Kidney (tissue), 14 donors: ENCODE data around the gene BBS1. TPM values are rescaled to one million over a fixed set of nuclear protein-coding genes. Genes with fewer than 3 reads are reported as not detected.
A peak's percentile ranks its signal among the peaks of the same experiment; 100 is the strongest.
"Not testable (repeated sequence)": the region's sequence is repeated elsewhere in the genome, so short reads cannot be mapped to it uniquely, and the experiment has no call there.

Experiments used
- DNase-seq, 5 donors: peaks; one replicate each; pipeline ENCODE4 v3.0.0-alpha.2; 2013 to 2020
- FAIRE-seq: peaks from 2 replicates; lab custom pipeline; 2012; peaks lifted over from hg19 to GRCh38; lab: Jason Lieb, UNC
- H3K27ac ChIP-seq, 2 donors: one replicate each; pipeline ENCODE4 v1.7.0; 2013; ENCODE audit warnings: low read depth in 2 of 2, low read length in 2 of 2, inconsistent platforms in 1 of 2
- H3K27me3 ChIP-seq: one replicate; pipeline ENCODE4 v1.7.1; 2013; ENCODE audit warnings: low read length, inconsistent platforms; ENCODE audit not compliant: control insufficient read depth, insufficient read depth
- H3K36me3 ChIP-seq, 3 donors: one replicate each; pipeline versions ENCODE4 v1.7.0 to v1.7.1; 2013; ENCODE audit warnings: low read length in 3 of 3, control low read depth in 1 of 3, inconsistent platforms in 1 of 3; ENCODE audit not compliant: insufficient read depth in 3 of 3, control insufficient read depth in 2 of 3
- H3K4me1 ChIP-seq, 3 donors: one replicate each; pipeline versions ENCODE4 v1.7.0 to v1.7.1; 2013; ENCODE audit warnings: low read length in 3 of 3, inconsistent platforms in 1 of 3, low read depth in 1 of 3; ENCODE audit not compliant: control insufficient read depth in 2 of 3, insufficient read depth in 2 of 3
- H3K4me3 ChIP-seq, 3 donors: one replicate each; pipeline versions ENCODE4 v1.7.0 to v1.8.1; 2013; ENCODE audit warnings: low read length in 3 of 3, control low read depth in 1 of 3, inconsistent platforms in 1 of 3
- H3K9ac ChIP-seq, 3 donors: one replicate each; pipeline versions ENCODE4 v1.7.0 to v1.7.1; 2013; ENCODE audit warnings: low read length in 3 of 3, control low read depth in 1 of 3, inconsistent platforms in 1 of 3
- H3K9me3 ChIP-seq, 3 donors: one replicate each; pipeline versions ENCODE4 v1.7.0 to v1.7.1; 2013; ENCODE audit warnings: low read length in 3 of 3, control low read depth in 1 of 3, inconsistent platforms in 1 of 3; ENCODE audit not compliant: control insufficient read depth in 2 of 3, insufficient read depth in 1 of 3
- intact Hi-C: fragments of 100-400 bp; cut with DNase I; formaldehyde crosslinking; loops from one replicate; pipeline ENCODE4 v1.11.1; 2022
- polyA plus RNA-seq: library from polyadenylated mRNA; stranded (reverse); fragments of 350-450 nt; fragmentation: Illumina TruSeq; extraction: RNeasy Lipid Tissue Mini Kit (QIAGEN cat#74804); gene quantifications from one replicate; pipeline ENCODE4 v1.2.3, GENCODE V29; 2014; ENCODE audit warnings: low read depth, low replicate concordance; ENCODE audit not compliant: insufficient read depth
- total RNA-seq: library from RNA; stranded (reverse); fragmentation: NEBNext Ultra II Directional; extraction: Animal tissue kit (Norgen Biotek cat#: 25700); gene quantifications from one replicate; pipeline ENCODE4 v1.2.1, GENCODE V29; 2021
- TF ChIP-seq, protein P1 (sequence below): IDR thresholded peaks from 3 replicates; pipeline ENCODE4 v1.5.1; 2012; ENCODE audit warnings: mild to moderate bottlenecking, moderate library complexity, borderline replicate concordance; ENCODE audit not compliant: insufficient read depth; ENCODE audit errors: extremely low read depth
- donor health status: control.
- donor health status: control.
- donor health status: control.
- donor health status: control.
- donor health status: control.
- donor health status: DM: yes; HTN: yes; CAD: no.
- donor health status: Normal renal cell carcinoma (clear cell type).

Gene BBS1
- total and polyA plus RNA-seq, 2 donors from 2014 or later, result 30.1 to 85.4 TPM

DNA sequence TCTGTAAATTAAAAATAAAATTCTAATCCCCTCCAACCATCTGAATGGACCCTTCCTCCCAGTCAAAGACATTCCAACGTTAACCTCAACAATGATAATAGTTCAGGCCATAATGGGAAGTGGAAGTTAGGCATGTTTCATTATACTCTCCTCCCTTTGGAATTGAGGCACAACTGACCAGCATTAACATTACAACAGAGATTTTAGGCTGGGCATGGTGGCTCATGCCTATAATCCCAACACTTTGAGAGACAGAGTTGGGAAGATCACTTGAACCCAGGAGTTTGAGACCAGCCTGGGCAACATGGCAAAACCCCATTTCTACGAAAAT, 60.4 kb downstream of the BBS1 start:
- DNase-seq, result no peak
- Histone ChIP-seq H3K4me3 (no peak overlapping the region), H3K9me3 (no peaks in the 10 kb centered on the region), H3K27ac (no peak overlapping the region), H3K9ac (no peak overlapping the region), H3K4me1 (peaks cover 0 to 10% (median 8%) of the 10 kb centered on the region in 3 donors), H3K27me3 (no peaks in the 10 kb centered on the region), H3K36me3 (no peaks in the 10 kb centered on the region)
- no peak for FAIRE-seq
- intact Hi-C loops, result no loop called here
- TF ChIP-seq, protein P1, sequence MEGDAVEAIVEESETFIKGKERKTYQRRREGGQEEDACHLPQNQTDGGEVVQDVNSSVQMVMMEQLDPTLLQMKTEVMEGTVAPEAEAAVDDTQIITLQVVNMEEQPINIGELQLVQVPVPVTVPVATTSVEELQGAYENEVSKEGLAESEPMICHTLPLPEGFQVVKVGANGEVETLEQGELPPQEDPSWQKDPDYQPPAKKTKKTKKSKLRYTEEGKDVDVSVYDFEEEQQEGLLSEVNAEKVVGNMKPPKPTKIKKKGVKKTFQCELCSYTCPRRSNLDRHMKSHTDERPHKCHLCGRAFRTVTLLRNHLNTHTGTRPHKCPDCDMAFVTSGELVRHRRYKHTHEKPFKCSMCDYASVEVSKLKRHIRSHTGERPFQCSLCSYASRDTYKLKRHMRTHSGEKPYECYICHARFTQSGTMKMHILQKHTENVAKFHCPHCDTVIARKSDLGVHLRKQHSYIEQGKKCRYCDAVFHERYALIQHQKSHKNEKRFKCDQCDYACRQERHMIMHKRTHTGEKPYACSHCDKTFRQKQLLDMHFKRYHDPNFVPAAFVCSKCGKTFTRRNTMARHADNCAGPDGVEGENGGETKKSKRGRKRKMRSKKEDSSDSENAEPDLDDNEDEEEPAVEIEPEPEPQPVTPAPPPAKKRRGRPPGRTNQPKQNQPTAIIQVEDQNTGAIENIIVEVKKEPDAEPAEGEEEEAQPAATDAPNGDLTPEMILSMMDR, result no peak

DNA sequence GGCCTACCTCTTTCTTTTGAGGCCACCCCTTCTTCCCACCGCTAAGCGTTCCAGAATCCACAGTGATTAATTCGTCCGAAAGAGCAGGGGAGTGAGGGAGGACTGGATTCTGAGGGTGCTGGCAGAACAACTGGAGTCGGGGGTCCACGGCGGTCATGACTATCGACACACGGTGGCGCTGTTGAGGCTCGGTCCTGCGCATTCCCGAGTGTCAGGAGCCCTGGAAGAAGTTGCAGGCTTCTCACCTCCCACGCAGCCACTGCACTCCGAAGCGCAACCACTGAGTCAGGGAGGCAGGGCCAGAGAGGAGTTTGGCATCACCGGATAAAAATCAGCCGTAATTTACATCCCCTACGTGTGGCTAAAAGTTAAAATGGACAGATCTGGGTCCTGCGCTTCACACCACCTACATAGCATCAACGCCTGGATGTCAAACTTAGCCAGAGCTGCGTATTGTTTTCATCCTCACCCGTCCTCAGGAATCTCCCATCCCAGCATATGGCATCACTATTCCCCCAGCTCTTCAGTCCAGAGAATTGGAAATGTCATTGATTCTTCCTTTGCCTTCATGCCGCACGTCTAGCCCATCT, 68.7 kb downstream of the BBS1 start:
- H3K36me3 ChIP-seq, result no peaks in the 10 kb centered on the region
- H3K4me3 ChIP-seq, result no peak overlapping the region
- intact Hi-C loops, result no loop called here
- H3K27ac ChIP-seq, result no peak overlapping the region
- H3K27me3 ChIP-seq, result no peaks in the 10 kb centered on the region
- FAIRE-seq, result no peak
- H3K4me1 ChIP-seq, result peaks cover 0 to 2% (median 0%) of the 10 kb centered on the region in 3 donors
- H3K9ac ChIP-seq, result no peak overlapping the region
- H3K9me3 ChIP-seq, result no peaks in the 10 kb centered on the region
- TF ChIP-seq, protein P1, result peak; percentile 80
- DNase-seq, result peak; percentile 82 to 87 (median 85)

DNA sequence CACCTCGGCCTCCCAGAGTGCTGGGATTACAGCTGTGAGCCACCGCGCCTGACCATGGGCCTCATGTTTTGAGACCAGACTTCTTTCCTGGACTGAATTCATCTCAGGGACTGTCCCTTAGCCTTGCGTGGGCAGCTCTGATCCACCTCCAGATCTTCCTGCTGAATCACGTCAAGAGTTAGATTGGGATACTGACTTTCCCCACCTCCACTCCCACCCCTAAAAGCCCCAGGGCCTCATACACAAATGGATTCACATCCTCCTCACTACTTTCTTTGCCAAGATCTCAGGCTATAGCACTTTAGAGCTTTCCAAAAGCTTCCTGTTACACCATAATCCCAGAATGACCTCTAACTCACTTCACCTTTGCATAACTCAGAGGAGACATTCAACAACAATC, 70.4 kb downstream of the BBS1 start:
- Histone ChIP-seq H3K9me3 (no peaks in the 10 kb centered on the region), H3K4me3 (no peak overlapping the region), H3K36me3 (no peaks in the 10 kb centered on the region), H3K27me3 (no peaks in the 10 kb centered on the region), H3K9ac (no peak overlapping the region), H3K27ac (no peak overlapping the region), H3K4me1 (peaks cover 0 to 2% (median 0%) of the 10 kb centered on the region in 3 donors)
- DNase-seq (no peak), FAIRE-seq (no peak)
- TF ChIP-seq, protein P1, result no peak
- intact Hi-C loops, result no loop called here

DNA sequence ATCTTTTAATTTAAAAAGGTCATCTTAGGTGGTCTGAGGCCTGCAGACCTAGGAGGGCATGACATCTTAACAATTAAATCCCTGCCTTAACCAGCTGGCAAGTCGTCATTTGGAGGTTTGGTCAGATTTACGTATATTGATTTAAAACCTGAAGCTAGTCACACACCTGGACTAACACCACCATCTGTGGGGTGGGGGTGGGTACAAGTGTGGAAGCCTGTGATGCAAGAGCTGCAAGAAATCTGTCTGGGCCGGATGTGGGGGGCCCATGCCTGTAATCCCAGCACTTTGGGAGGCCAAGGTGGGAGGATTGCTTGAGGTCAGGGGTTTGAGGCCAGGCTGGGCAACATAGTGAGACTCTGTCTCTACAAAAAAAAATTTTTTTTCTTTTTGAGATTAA, 70.8 kb downstream of the BBS1 start:
- DNase-seq (no peak), FAIRE-seq (no peak)
- H3K36me3 ChIP-seq, result no peaks in the 10 kb centered on the region
- TF ChIP-seq, protein P1, result no peak
- intact Hi-C loops, result no loop called here
- H3K9ac ChIP-seq, result no peak overlapping the region
- H3K9me3 ChIP-seq, result no peaks in the 10 kb centered on the region
- no peaks in the 10 kb centered on the region for H3K27me3 ChIP-seq
- H3K27ac ChIP-seq, result no peak overlapping the region
- no peak overlapping the region for H3K4me3 ChIP-seq
- peaks cover 0 to 2% (median 0%) of the 10 kb centered on the region in 3 donors for H3K4me1 ChIP-seq

DNA sequence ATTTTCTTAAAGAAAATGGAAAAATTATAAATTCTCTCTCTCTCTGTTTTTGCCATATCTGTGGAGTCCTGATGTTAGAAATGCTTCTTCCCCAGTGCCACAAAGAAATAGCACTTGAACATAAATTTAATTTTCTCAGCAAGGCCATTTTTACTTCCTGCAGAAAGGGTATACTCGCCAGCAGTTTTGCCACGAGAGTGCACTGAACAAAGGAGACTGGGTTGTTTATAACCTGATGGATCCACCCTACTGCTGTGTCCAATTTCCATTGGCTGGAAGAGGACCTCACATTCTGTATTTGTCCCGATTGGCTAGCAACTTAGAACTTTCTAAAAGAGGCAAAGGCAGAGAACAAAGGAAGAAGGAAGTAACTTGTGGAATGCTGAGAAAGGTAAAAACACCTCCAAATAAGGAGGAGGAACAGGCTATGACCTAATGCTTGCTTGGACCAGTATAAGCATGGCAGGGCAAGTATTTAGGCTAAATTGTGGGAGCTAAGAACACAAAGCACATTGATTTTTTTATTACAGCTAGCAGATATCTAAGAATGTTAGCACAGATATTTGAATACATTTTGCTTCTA, 72.2 kb downstream of the BBS1 start:
- H3K27me3 ChIP-seq, FAIRE-seq, H3K9me3 ChIP-seq, DNase-seq, H3K36me3 ChIP-seq, H3K4me1 ChIP-seq, H3K4me3 ChIP-seq, H3K27ac ChIP-seq, intact Hi-C loops, H3K9ac ChIP-seq: not testable (repeated sequence)
